Right lung (tissue), 5 donors: Measurements from ENCODE around the gene IL3RA. TPM values are rescaled to one million over a fixed set of nuclear protein-coding genes. Genes with fewer than 3 reads are reported as not detected.
"Not testable (repeated sequence)": the region's sequence is repeated elsewhere in the genome, so short reads cannot be mapped to it uniquely, and the experiment has no call there.

ENCODE experiments used
- DNase-seq, 2 donors: peaks; one replicate each; pipeline ENCODE4 v3.0.0-alpha.2; 2013
- polyA plus RNA-seq, 5 donors: library from polyadenylated mRNA; unstranded; fragments of 120-200 nt; gene quantifications; one replicate each; pipeline versions ENCODE4 v1.2.1 to v1.2.3, GENCODE V29; 2013; ENCODE audit warnings: inconsistent platforms in 1 of 5, low replicate concordance in 1 of 5; ENCODE audit not compliant: insufficient read length in 5 of 5, insufficient read depth in 1 of 5

Gene IL3RA
- polyA plus RNA-seq, 5 donors = 17.8 to 26.6 (median 26.0) TPM

GRCh38 chrX:1421433-1422134, 85.0 kb downstream of the IL3RA start:
- no peak for DNase-seq

- no peak for DNase-seq
Measured at GRCh38 chrX:1422135-1422465, 85.5 kb downstream of the IL3RA start.

DNA sequence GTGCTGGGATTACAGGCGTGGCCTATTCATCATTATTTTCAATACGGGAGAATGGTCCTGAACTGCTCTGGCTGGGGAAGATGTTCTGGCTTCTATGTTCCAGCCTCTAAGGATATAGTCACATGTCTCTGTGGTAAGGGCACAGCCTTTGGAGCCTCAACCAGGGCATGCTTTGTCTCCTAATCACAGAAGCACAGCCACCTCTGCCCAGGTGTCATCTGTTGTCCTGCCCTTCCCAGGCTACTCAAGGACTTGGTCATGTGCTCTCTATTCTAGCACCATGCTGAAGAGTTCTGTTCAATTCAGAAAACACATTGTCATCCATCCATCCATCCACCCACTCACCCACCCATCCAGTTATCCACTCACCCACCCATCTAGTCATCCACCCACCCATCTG, 86.6 kb downstream of the IL3RA start:
- DNase-seq = no peak

DNA sequence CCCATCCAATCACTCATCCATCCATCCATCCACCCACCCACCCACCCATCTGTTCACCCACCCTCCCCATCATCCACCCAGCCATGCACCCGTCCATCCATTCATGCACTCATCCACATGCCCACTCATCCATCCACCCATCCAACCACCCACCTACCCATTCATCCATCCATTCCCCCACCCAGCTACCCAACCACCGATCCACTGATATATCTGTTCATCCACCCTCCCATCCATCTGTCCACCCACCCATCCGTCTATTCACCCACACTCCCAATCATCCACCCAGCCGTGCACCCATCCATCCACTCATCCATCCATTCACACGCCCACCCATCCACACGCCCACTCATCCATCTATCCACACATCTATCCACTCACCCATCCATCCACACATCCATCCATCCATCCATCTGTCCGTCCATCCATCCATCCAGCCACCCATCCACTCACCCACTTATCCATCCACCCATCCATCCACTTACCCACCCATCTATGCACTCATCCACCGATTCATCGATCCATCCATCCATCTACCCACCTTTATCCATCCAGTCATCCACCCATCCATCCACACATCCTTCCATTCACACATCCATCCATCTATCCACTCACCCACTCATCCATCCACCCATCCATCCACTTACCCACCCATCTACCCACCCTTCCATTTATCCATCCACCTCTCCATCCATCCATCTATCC, 87.7 kb downstream of the IL3RA start:
- no peak for DNase-seq

- DNase-seq = no peak
Measured at GRCh38 chrX:1425381-1425780, 88.8 kb downstream of the IL3RA start.

- not testable (repeated sequence) for DNase-seq
Measured at GRCh38 chrX:1426321-1426720, 89.7 kb downstream of the IL3RA start.

- DNase-seq = no peak
Measured at GRCh38 chrX:1427756-1428155, 91.2 kb downstream of the IL3RA start.

DNA sequence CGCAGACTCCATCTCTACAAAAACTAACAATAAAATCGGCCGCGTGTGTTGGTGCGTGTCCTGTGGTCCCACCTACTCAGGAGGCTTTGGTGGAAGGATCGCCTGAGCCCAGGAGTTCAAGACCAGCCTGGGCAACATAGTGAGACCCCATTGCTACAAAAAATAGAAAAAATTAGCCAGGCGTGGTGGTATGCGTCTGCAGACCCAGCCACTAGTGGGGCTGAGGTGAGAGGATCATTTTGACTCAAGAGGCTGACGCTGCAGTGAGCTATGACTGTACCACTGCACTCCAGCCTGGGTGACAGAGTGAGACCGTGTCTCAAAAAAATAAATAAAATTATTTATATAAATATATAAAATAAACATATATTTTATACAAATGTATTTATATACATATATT, 93.9 kb downstream of the IL3RA start:
- DNase-seq = no peak

Other genes with a start within 250 kb of the IL3RA start
- under 1 TPM in 3 of 5 donors, not detected in 2; 0.06 to 0.13 (median 0.09) TPM for gene CRLF2, start 124.1 kb upstream of the IL3RA start, polyA plus RNA-seq
- 1 to 10 TPM; 2.6 to 3.5 (median 3.1) TPM for gene CSF2RA, start 68.0 kb upstream of the IL3RA start, polyA plus RNA-seq
- 100 to 1,000 TPM; 359 to 585 (median 401) TPM for gene SLC25A6, start 55.3 kb downstream of the IL3RA start, polyA plus RNA-seq
- gene ASMTL, start 116.1 kb downstream of the IL3RA start, polyA plus RNA-seq = 10 to 100 TPM; 17.2 to 32.1 (median 26.6) TPM
- gene P2RY8, start 200.4 kb downstream of the IL3RA start, polyA plus RNA-seq = under 1 TPM; 0.56 to 0.64 (median 0.60) TPM